GM19324 (cell line): ENCODE data around the gene NRG4.
"Not testable (repeated sequence)": the region's sequence is repeated elsewhere in the genome, so short reads cannot be mapped to it uniquely, and the experiment has no call there.

Experiments
- ATAC-seq: cut with Tn5 transposase; IDR thresholded peaks from one replicate; pipeline ENCODE4 v1.9.1; 2021; ENCODE audit warnings: mild to moderate bottlenecking, moderate library complexity; ENCODE audit not compliant: unreplicated experiment, low FRiP score

The NRG4 gene

DNA sequence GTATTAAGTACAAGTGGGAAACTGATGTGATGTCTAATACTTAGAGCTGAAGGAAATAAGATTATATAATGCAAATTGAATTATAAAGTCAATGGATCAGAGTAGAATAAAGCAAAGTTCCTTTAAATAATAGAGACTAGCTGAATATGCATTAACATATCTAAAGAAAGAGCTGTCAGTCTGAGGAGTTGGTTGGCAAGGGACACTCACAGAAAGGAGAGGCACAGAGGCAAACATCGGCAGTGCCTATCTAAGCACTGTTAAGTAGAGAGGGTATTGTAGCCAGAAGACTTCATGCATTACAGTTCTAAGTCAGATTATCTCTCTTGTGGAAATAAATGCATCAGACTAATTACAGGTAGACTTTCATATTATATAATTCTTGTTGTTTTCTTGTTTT lies 16.6 kb downstream of the NRG4 start:
- ATAC-seq, result no peak

DNA sequence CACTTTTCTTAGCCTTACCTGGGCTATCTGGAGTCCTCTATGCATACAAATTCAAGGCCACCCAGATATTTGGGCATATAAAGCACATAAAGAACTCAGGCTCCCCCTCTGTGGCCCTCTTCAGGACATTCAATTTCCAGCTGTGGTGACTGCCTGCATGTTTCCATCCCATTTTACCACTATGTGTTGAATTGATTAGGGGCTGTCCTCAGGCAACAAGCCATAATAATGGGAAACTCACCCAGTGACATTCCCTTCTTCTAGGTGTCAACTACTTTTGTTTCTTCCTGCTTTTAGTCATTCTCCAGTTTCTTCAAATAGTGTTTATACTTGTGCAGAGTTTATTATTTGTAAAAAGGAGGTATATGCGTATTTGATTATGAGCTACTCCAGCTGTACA lies 18.0 kb downstream of the NRG4 start:
- ATAC-seq, result no peak

GRCh38 chr15:75992897-75993296 lies 19.3 kb downstream of the NRG4 start:
- ATAC-seq, result no peak

DNA sequence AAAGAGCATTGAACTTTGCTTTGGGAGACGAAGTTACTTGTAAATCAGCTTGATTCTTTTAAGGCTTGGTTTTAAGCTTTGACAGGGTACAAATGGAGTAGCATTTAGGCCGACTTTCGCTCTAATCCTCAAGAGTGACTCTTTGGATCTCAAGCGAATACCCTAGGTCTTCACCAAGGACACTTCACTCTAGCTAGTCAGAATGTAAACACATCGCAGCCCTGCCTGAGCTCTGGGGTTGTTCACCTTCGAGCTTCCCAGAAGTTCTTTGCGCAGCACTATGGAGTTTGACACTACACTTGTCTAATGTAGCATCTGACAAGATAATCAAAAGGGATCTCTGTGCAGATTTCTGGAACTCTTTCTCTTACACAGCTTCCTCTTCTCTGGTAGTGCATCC lies 22.3 kb downstream of the NRG4 start:
- no peak for ATAC-seq

- no peak for ATAC-seq
These were observed 23.2 kb downstream of the NRG4 start for GRCh38 chr15:75989045-75989444.

GRCh38 chr15:75985971-75986370 lies 26.3 kb downstream of the NRG4 start:
- no peak for ATAC-seq

DNA sequence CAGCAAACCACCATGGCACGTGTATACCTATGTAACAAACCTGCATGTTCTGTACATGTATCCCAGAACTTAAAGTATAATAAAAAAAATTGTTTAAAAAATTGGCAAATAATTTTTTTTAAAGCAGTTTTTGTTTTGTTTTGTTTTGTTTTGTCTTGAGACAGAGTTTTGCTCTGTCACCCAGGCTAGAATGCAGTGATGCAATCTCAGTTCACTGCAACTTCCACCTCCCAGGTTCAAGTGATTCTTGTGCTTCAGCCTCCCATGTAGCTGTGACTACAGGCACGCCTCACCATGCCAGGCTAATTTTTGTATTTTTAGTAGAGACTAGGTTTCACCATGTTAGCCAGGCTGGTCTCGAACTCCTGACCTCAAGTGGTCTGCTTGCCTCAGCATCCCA lies 27.5 kb downstream of the NRG4 start:
- ATAC-seq, result not testable (repeated sequence)

DNA sequence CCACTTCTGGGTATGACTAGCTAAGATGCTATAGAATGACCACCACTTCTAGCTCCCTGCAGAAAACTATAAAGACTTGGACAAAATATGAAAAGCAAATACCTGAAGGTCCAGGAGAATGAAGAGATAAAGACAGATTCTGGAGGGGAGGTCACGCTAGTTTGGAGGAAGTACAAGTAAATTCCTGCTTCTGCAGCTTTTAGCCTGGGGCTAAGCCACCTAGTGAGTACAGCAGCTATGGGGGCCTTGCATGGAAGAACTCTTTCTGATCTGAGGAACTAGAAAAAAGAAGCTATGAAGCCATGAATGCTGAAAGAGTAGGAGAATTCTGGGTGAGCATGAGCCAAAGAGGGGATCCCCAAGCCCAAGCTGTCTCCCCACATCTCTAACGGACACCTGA lies 29.8 kb downstream of the NRG4 start:
- no peak for ATAC-seq

DNA sequence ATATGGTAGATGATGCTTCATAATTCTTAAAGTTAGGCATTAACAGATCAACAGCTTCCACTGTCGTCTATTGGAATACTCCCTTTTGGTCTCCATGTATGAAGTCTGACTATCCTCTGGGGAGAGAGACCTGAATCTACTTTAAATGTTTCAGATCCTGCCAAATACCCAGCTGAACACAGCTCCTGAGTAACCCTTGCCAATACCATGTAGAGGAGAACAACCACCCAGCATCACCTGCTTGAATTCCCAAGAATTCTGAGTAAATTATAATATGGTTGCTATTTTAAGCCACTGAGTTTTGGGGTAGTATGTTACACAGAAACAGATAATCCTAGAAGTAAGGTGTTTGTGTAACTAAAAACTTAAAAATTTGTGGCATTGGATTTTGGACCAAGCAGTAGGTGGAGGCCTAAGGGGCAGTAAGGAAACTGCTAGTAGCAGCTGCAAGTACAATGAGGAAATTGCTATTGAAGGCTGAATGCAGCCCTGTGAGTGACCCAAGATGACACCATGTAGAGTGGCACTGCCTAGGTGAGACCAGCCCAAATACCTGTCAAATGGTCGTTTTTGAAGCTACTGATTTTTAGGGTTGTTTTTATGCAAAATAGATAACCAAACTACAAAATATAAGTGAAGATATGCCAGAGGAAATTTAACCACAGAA lies 30.9 kb downstream of the NRG4 start:
- ATAC-seq, result no peak

DNA sequence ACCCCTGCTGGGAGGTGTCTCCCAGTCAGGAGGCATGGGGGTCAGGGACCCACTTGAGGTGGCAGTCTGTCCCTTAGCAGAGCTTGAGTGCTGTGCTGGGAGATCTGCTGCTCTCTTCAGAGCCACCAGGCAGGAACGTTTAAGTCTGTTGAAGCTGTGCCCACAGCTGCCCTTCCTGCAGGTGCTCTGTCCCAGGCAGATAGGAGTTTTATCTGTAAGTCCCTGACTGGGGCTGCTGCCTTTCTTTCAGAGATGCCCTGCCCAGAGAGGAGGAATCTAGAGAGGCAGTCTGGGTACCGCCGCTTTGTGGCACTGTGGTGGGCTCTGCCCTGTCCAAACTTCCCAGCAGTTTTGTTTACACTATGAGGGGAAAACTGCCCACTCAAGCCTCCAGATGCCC lies 35.5 kb downstream of the NRG4 start:
- not testable (repeated sequence) for ATAC-seq

DNA sequence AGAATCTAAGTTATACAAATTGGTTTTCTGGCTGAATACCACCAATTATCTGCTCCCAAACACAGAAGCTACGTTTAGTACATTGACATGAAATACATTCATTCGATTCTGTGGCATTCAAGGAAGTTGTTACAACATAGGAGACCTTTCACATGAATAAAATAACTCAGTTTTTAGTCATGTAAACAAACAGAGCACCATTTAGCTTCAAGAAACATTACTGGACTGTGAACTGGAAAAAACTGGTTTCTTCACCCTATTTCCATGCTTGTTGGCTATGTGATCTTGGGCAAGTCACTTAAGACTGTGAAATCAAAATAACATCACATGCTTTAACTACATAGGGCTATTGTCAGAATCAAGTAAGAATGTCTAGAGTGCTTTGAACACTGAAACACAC lies 46.2 kb downstream of the NRG4 start:
- ATAC-seq, result no peak

DNA sequence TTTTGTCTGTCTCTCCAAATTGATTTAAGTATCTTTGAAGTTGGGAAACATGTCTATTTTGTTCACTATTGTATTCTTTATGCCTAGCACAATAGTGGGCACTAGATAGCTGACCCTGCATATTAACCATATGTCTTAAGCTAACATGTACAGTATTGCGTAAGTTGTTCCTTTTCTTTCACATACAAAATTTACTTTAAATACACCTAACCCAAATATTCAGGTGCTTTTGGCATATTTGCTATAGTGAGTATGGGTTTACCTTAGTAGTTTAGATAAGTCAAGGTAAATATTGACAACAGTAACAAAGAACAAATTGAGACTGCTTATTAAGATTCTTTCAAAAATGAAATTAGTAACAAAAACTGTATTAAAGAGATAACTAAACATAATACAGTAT lies 50.9 kb downstream of the NRG4 start:
- no peak for ATAC-seq

DNA sequence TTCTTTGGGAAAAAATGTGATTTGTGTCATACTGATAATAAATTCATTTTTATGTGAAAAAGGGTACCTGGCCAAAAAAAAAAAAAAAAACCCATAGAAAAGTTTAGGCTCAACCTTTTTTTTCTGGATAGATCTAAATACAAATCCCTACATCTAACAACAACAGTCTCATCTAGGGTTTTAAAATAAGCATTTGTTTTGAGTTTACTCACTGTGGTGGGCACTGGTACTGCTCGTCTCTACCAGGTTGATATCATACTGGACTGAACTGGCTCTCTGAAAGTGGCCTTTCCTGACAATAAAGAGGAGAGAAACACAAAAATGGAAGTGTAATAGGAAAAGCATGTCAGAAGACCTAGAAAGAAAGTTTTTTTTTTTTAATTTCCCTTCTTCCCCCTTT lies 56.5 kb downstream of the NRG4 start:
- ATAC-seq, result no peak

DNA sequence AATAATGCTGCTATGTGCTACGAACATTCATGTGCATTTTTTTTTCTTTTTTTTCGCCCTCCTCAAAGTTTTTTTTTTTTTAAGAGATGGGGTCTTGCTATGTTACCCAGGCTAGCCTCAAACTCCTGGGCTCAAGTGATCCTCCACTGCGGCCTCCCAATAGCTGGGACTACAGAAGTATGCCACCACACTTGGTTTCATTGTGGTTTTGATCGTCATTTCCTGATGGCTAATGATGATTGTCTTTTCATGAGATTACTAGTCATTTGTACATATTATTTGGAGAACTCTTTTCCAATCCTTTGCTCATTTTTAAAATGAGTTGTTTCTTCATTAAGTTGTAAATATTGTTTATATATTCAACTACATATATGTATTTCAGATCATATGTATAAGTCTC lies 59.7 kb downstream of the NRG4 start:
- ATAC-seq, result no peak

- ATAC-seq, result no peak
These were observed 63.4 kb downstream of the NRG4 start for GRCh38 chr15:75948761-75949296.

- no peak for ATAC-seq
These were observed 65.1 kb downstream of the NRG4 start for GRCh38 chr15:75947092-75947491.

DNA sequence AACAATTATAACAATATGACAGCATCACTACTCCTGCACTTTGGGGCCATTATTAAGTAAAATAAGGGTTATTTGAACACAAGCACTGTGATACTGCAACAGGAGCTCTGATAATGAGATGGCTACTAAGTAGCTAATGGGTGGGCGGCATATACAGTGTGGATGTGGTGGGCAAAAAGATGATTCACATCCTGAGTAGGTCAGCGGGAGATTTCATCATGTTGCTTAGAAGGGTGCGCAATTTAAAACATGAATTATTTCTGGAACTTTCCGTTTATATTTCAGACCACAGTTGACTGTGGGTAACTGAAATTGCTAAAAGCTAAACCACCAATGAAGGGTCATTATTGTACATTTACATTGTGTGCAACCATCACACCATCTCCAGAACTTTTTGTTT lies 66.3 kb downstream of the NRG4 start:
- ATAC-seq, result no peak

- no peak for ATAC-seq
These were observed 68.5 kb downstream of the NRG4 start for GRCh38 chr15:75943713-75944215.

- no peak for ATAC-seq
These were observed 69.0 kb downstream of the NRG4 start for GRCh38 chr15:75943246-75943645.

DNA sequence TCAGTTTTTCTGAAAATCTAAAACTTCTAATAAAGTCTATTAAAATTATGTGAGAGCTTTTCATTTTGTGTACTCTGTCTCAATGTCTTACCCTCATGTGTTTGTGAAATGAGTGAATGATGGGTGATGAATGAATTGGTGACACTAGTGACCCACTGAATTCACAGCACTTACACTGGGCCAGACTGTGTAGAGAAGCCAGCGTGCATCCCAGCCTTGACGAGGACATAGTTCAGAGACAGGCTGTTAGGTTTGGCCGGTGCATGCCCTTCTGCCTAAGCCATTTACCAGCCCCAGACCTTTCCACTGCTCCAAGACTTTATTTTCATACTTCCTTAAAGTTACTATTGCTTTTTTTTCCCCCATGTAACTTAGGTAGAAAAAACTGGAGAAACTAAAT lies 69.8 kb downstream of the NRG4 start:
- ATAC-seq, result no peak

DNA sequence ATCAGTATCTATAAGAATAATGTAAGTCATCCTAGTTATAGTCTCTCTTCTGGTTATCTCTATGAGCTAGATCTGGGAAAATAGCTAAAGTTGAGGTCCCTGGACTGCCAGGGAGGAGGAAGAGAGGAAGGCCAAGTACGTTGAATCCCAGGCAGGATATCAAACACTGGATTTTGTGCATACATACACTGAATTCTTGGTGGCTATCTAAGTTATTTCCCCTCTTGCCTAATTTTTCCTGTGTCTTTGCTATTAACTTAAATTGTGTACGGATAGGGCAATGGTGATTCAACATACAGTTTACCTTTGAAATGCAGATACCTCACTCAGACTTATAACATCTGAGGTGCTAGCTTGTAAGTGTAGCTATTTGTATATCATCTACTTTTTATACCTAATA lies 81.4 kb downstream of the NRG4 start:
- no peak for ATAC-seq

DNA sequence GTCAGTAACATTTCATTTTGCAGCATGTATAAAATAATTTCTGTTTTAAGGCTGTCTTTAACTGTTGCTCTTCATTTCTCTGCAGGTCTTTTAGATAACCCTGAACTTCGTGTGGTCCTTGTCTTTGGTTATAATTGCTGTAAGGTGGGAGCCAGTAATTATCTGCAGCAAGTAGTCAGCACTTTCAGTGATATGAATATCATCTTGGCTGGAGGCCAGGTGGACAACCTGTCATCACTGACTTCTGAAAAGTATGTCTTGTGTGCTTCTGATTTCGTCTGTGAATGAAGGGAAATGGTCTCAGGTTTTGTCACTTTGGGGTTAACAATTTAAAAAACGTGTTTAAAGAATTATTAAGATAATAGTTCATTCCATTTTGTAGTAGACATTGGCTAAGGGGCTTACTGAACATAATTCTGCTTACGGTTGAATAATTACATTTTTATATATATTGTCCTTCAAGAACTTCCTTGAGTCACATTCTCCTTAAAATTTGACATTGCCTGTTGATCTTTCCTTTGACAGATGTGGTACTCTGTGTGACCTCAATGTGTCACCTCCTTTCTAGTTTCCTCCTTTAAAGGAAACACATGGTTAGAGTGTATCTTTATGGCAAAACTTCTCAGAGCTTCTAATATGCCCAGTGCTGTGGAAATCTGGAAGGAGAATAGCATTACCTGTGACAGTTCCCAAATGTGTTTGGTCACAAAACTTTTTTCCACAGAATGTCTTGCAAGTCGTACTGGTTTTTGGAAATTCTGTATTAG lies 82.2 kb downstream of the NRG4 start:
- no peak for ATAC-seq
